Chondrocyte (in vitro differentiated cells): Measurements from ENCODE around the gene NECAB3. TPM values are rescaled to one million over a fixed set of nuclear protein-coding genes. Genes with fewer than 3 reads are reported as not detected.

ENCODE experiments used
- DNase-seq: peaks from one replicate; pipeline ENCODE4 v3.0.0; 2021; ENCODE audit warnings: mixed read lengths, low spot score
- H3K27ac Mint-ChIP-seq: one replicate; pipeline ENCODE4 v1.8.0; 2021; ENCODE audit warnings: mild to moderate bottlenecking, moderate library complexity, mixed read lengths; ENCODE audit not compliant: unreplicated experiment
- H3K27me3 Mint-ChIP-seq: 2 replicates; pipeline ENCODE4 v1.8.0; 2021; ENCODE audit warnings: low read depth, mixed read lengths
- H3K36me3 Mint-ChIP-seq: 2 replicates; pipeline ENCODE4 v1.8.0; 2021; ENCODE audit warnings: low read depth, mixed read lengths
- H3K4me1 Mint-ChIP-seq: 2 replicates; pipeline ENCODE4 v1.8.0; 2021; ENCODE audit warnings: low read depth, mild to moderate bottlenecking, mixed read lengths
- H3K4me3 Mint-ChIP-seq: one replicate; pipeline ENCODE4 v1.8.0; 2021; ENCODE audit warnings: mild to moderate bottlenecking, moderate library complexity, mixed read lengths; ENCODE audit not compliant: unreplicated experiment
- H3K9me3 Mint-ChIP-seq: 2 replicates; pipeline ENCODE4 v1.8.0; 2021; ENCODE audit warnings: low read depth, mixed read lengths
- CTCF ChIP-seq: fragments of 200-600 bp; sonication (generic); IDR thresholded peaks from 2 replicates; pipeline ENCODE4 v1.5.0; 2021; ENCODE audit warnings: antibody characterized with exemption, mild to moderate bottlenecking, moderate library complexity
- total RNA-seq: library from RNA; stranded (reverse); gene quantifications from 3 replicates; pipeline ENCODE4 v1.2.1, GENCODE V29; 2021

Gene NECAB3
- total RNA-seq, 1 donor from 2014 or later: 32.5 TPM

GRCh38 chr20:33656783-33657703 lies 17.2 kb downstream of the NECAB3 start:
- Mint-ChIP-seq H3K9me3 (no peaks in the 10 kb centered on the region), H3K36me3 (peaks cover 6% of the 10 kb centered on the region), H3K27ac (no peak overlapping the region), H3K4me3 (no peak overlapping the region), H3K4me1 (peaks cover 3% of the 10 kb centered on the region), H3K27me3 (no peaks in the 10 kb centered on the region)
- TF ChIP-seq CTCF: no peak
- DNase-seq: no peak

GRCh38 chr20:33656010-33656782 lies 18.0 kb downstream of the NECAB3 start:
- H3K4me1 Mint-ChIP-seq: peaks cover 3% of the 10 kb centered on the region
- no peaks in the 10 kb centered on the region for H3K27me3 Mint-ChIP-seq
- DNase-seq: no peak
- H3K36me3 Mint-ChIP-seq: peaks cover 6% of the 10 kb centered on the region
- H3K4me3 Mint-ChIP-seq: no peak overlapping the region
- H3K27ac Mint-ChIP-seq: no peak overlapping the region
- H3K9me3 Mint-ChIP-seq: no peaks in the 10 kb centered on the region
- TF ChIP-seq CTCF: no peak

GRCh38 chr20:33655164-33655563 lies 19.1 kb downstream of the NECAB3 start:
- Mint-ChIP-seq H3K4me3 (no peak overlapping the region), H3K36me3 (peaks cover 6% of the 10 kb centered on the region), H3K27ac (no peak overlapping the region), H3K9me3 (no peaks in the 10 kb centered on the region), H3K27me3 (no peaks in the 10 kb centered on the region), H3K4me1 (peaks cover 3% of the 10 kb centered on the region)
- TF ChIP-seq CTCF: no peak
- no peak for DNase-seq

GRCh38 chr20:33654680-33655161 lies 19.5 kb downstream of the NECAB3 start:
- peaks cover 4% of the 10 kb centered on the region for H3K36me3 Mint-ChIP-seq
- DNase-seq: no peak
- no peak for TF ChIP-seq CTCF
- H3K27ac Mint-ChIP-seq: no peak overlapping the region
- H3K4me3 Mint-ChIP-seq: no peak overlapping the region
- no peaks in the 10 kb centered on the region for H3K9me3 Mint-ChIP-seq
- H3K4me1 Mint-ChIP-seq: peaks cover 3% of the 10 kb centered on the region
- H3K27me3 Mint-ChIP-seq: no peaks in the 10 kb centered on the region

GRCh38 chr20:33653900-33654596 lies 20.2 kb downstream of the NECAB3 start:
- Mint-ChIP-seq H3K4me3 (no peak overlapping the region), H3K9me3 (no peaks in the 10 kb centered on the region), H3K27ac (no peak overlapping the region), H3K27me3 (no peaks in the 10 kb centered on the region), H3K36me3 (peaks cover 3% of the 10 kb centered on the region), H3K4me1 (peaks cover 3% of the 10 kb centered on the region)
- DNase-seq: no peak
- no peak for TF ChIP-seq CTCF
